Activated T-helper 2 cell treated with anti-CD3 and anti-CD28 coated beads, Interferon-gamma antibody, Interleukin-2, Interleukin-4, amounts not matched to agents 10 μg/mL and 5 μg/mL and 100 μg/mL, durations not matched to agents 14 hours and 24 hours and 36 hours (primary cell): ENCODE results near the gene NKAIN4. TPM values are rescaled to one million over a fixed set of nuclear protein-coding genes. Genes with fewer than 3 reads are reported as not detected.

Experiments
- DNase-seq: peaks from one replicate; pipeline ENCODE4 v3.0.0; 2021; ENCODE audit warnings: low spot score
- H3K27ac Mint-ChIP-seq: one replicate; pipeline ENCODE4 v1.8.0; 2021; ENCODE audit warnings: mixed read lengths
- H3K27me3 Mint-ChIP-seq: one replicate; pipeline ENCODE4 v1.8.0; 2021; ENCODE audit warnings: low read depth, mixed read lengths
- H3K36me3 Mint-ChIP-seq: one replicate; pipeline ENCODE4 v1.8.0; 2021; ENCODE audit warnings: low read depth, mixed read lengths
- H3K4me1 Mint-ChIP-seq: one replicate; pipeline ENCODE4 v1.8.0; 2021; ENCODE audit warnings: low read depth, mixed read lengths
- H3K4me3 Mint-ChIP-seq: one replicate; pipeline ENCODE4 v1.8.0; 2021; ENCODE audit warnings: low read depth, mild to moderate bottlenecking, moderate library complexity, mixed read lengths
- H3K9me3 Mint-ChIP-seq: one replicate; pipeline ENCODE4 v1.8.0; 2021; ENCODE audit warnings: mixed read lengths
- intact Hi-C: fragments of 100-400 bp; cut with micrococcal nuclease; formaldehyde crosslinking; loops from one replicate; pipeline ENCODE4 v1.15.1; 2023
- total RNA-seq: library from RNA; stranded (reverse); gene quantifications from 2 replicates; pipeline ENCODE4 v1.2.3, GENCODE V29; 2022

The NKAIN4 gene
- total RNA-seq, 1 donor from 2014 or later, result not detected

- intact Hi-C loops, result no loop called here
- no peaks in the 10 kb centered on the region for H3K9me3 Mint-ChIP-seq
- peaks cover 7% of the 10 kb centered on the region for H3K27me3 Mint-ChIP-seq
- H3K36me3 Mint-ChIP-seq, result peaks cover 5% of the 10 kb centered on the region
- H3K4me1 Mint-ChIP-seq, result no peaks in the 10 kb centered on the region
- DNase-seq, result no peak
- no peak overlapping the region for H3K27ac Mint-ChIP-seq
- H3K4me3 Mint-ChIP-seq, result no peak overlapping the region
These were observed 39.2 kb upstream of the NKAIN4 start for GRCh38 chr20:63293456-63293855.

DNA sequence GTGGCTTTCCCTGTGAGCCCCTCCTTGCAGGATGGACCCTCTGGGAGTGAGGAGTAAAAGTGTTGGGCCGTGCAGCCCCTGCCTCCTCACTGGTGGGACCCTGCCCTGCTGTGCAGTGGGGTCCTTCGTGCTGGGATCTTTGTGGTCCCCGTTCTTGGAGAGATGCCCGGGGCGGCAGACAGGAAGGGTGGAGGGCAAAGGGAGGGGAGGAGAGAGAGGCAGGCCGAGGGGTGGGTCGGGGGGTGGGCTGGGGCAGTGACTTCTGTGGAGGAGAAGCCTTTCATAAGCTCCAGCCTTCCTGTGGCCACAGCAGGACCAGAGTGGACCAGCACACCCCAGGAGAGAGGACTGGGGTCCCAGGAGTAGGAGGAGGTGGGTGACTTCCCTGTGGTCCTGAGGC, 38.6 kb upstream of the NKAIN4 start, which contains the start of gene COL20A1:
Gene COL20A1 (plus strand): TSS at position 283 of the 400 bp plus-strand sequence. CDS start 1,922 bp downstream, outside the sequence.
- intact Hi-C loops, result no loop called here
- Mint-ChIP-seq H3K4me3 (no peak within 1 kb of the TSS), H3K9me3 (no peaks in the 10 kb centered on the region), H3K36me3 (peaks cover 8% of the 10 kb centered on the region), H3K4me1 (no peaks in the 10 kb centered on the region), H3K27me3 (peaks cover 7% of the 10 kb centered on the region), H3K27ac (no peak within 1 kb of the TSS)
- DNase-seq, result no peak

- no peak for DNase-seq
- H3K4me1 Mint-ChIP-seq, result no peaks in the 10 kb centered on the region
- no peak overlapping the region for H3K4me3 Mint-ChIP-seq
- no peak overlapping the region for H3K27ac Mint-ChIP-seq
- H3K9me3 Mint-ChIP-seq, result no peaks in the 10 kb centered on the region
- peaks cover 8% of the 10 kb centered on the region for H3K36me3 Mint-ChIP-seq
- intact Hi-C loops, result no loop called here
- peaks cover 7% of the 10 kb centered on the region for H3K27me3 Mint-ChIP-seq
These were observed 38.0 kb upstream of the NKAIN4 start for GRCh38 chr20:63292292-63292701.

DNA sequence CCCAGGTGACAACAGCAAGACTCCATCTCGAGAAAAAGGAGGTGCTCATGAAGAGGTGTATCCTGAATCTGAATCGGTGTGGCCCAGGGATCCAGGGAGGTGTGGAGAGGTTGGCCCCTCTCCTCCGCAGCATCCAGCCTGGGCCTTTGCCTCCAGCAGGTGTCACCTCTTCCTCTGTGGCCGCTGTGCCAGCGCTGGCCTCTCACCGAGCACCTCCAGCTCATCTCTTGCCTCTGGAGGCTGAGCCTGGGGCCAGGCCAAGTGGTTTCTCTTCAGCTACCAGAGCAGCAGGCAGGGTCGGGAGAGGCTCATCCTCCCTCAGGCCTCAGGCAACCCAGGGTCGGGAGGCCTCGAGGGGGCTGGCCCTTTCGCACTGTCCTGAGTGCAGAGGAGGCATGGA, 37.5 kb upstream of the NKAIN4 start:
- H3K4me3 Mint-ChIP-seq, result no peak overlapping the region
- H3K27me3 Mint-ChIP-seq, result peaks cover 6% of the 10 kb centered on the region
- H3K4me1 Mint-ChIP-seq, result no peaks in the 10 kb centered on the region
- no peaks in the 10 kb centered on the region for H3K9me3 Mint-ChIP-seq
- peaks cover 8% of the 10 kb centered on the region for H3K36me3 Mint-ChIP-seq
- intact Hi-C loops, result loop anchor here (2.0 kb wide), 1 partner anchor 69 kb away; no protein-coding TSS in a partner anchor
- no peak overlapping the region for H3K27ac Mint-ChIP-seq
- no peak for DNase-seq

GRCh38 chr20:63290677-63291472, 36.6 kb upstream of the NKAIN4 start:
- no peak overlapping the region for H3K27ac Mint-ChIP-seq
- no peaks in the 10 kb centered on the region for H3K9me3 Mint-ChIP-seq
- H3K36me3 Mint-ChIP-seq, result peaks cover 8% of the 10 kb centered on the region
- intact Hi-C loops, result loop anchor here (2.0 kb wide), 1 partner anchor 68 kb away; no protein-coding TSS in a partner anchor
- no peaks in the 10 kb centered on the region for H3K4me1 Mint-ChIP-seq
- H3K27me3 Mint-ChIP-seq, result peaks cover 5% of the 10 kb centered on the region
- DNase-seq, result peak; percentile 34
- H3K4me3 Mint-ChIP-seq, result no peak overlapping the region

DNA sequence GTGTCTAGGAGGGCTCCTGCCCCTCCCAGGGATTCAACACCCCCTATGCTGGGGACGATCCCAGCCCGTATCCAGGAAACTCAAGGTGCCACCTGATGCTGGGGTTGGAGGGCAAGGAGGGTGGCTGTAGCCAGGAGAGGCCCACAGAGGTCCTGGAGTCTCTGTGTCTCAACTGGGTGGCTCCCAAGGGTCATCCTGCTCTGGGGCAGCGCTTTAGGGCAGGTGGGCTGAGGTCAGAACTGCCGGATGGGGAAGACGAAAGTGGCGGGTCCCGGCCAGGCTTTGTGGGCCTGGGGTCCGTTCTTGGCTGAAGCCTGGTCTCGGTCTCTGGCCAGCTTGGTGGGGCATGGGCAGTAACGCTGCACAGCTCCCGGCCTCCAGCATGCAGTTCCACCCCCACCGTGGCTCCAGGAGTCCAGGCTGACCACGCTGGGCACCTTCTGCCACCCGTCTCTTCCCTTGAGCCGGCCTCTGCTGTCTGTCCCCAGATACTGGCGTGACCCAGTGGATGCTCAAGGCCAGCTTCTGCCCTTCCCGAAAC, 35.9 kb upstream of the NKAIN4 start:
- no peak overlapping the region for H3K4me3 Mint-ChIP-seq
- peaks cover 8% of the 10 kb centered on the region for H3K36me3 Mint-ChIP-seq
- no peaks in the 10 kb centered on the region for H3K4me1 Mint-ChIP-seq
- H3K27ac Mint-ChIP-seq, result no peak overlapping the region
- no peak for DNase-seq
- intact Hi-C loops, result loop anchor here (2.0 kb wide), 1 partner anchor 67 kb away; no protein-coding TSS in a partner anchor
- peaks cover 3% of the 10 kb centered on the region for H3K27me3 Mint-ChIP-seq
- H3K9me3 Mint-ChIP-seq, result no peaks in the 10 kb centered on the region

DNA sequence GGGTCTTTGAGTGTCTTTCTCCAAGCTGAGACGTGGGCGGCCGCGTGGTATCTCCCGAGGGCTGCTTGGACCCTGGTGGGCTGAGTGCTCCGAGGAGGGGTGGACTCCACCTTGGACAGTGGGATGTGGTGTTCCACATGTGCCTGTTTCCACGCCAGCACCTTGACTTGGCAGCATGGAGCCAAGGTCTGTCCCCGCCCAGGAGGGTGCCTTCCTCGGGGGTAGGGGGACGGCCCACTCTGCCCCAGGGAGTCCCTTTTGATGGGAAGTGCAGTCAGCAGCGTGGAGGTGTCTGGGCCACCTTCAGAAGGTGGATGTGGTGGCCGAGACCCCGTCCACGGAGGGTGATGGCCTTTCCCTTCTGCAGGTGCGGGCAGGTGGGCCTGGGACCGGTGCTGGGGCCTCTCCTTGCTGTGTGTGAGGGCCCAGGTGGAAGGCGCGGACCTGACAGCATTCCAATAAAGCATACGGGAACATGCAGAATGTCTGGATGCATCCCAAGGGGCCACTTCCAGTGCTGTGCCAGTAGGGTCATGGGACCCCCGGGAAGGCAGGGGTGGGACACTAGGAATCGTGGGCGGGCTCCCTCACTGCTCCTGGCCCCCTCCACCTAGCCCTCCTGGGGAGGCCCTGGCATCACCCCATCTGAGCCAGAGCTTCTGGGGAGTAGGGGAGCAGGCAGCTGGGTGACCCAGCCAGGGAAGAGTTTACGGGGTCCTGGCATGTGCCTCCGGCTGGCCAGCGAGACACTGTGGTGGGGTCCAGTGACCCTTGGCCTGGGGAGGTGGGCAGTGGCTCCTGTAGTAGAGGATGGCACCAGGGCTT, 35.3 kb upstream of the NKAIN4 start:
- H3K4me3 Mint-ChIP-seq, result no peak overlapping the region
- intact Hi-C loops, result loop anchor here (2.0 kb wide), 1 partner anchor 67 kb away; no protein-coding TSS in a partner anchor
- H3K4me1 Mint-ChIP-seq, result no peaks in the 10 kb centered on the region
- H3K27ac Mint-ChIP-seq, result no peak overlapping the region
- H3K9me3 Mint-ChIP-seq, result no peaks in the 10 kb centered on the region
- H3K27me3 Mint-ChIP-seq, result no peaks in the 10 kb centered on the region
- no peak for DNase-seq
- H3K36me3 Mint-ChIP-seq, result peaks cover 8% of the 10 kb centered on the region

- H3K27ac Mint-ChIP-seq, result no peak overlapping the region
- no peaks in the 10 kb centered on the region for H3K9me3 Mint-ChIP-seq
- no peaks in the 10 kb centered on the region for H3K27me3 Mint-ChIP-seq
- H3K36me3 Mint-ChIP-seq, result peaks cover 8% of the 10 kb centered on the region
- no peak overlapping the region for H3K4me3 Mint-ChIP-seq
- intact Hi-C loops, result no loop called here
- peaks cover 1% of the 10 kb centered on the region for H3K4me1 Mint-ChIP-seq
- no peak for DNase-seq
These were observed 34.5 kb upstream of the NKAIN4 start for GRCh38 chr20:63288581-63289251.

- intact Hi-C loops, result no loop called here
- no peaks in the 10 kb centered on the region for H3K27me3 Mint-ChIP-seq
- H3K4me3 Mint-ChIP-seq, result no peak overlapping the region
- no peak overlapping the region for H3K27ac Mint-ChIP-seq
- no peak for DNase-seq
- H3K36me3 Mint-ChIP-seq, result peaks cover 8% of the 10 kb centered on the region
- H3K4me1 Mint-ChIP-seq, result peaks cover 2% of the 10 kb centered on the region
- H3K9me3 Mint-ChIP-seq, result no peaks in the 10 kb centered on the region
These were observed 33.7 kb upstream of the NKAIN4 start for GRCh38 chr20:63287697-63288580.

DNA sequence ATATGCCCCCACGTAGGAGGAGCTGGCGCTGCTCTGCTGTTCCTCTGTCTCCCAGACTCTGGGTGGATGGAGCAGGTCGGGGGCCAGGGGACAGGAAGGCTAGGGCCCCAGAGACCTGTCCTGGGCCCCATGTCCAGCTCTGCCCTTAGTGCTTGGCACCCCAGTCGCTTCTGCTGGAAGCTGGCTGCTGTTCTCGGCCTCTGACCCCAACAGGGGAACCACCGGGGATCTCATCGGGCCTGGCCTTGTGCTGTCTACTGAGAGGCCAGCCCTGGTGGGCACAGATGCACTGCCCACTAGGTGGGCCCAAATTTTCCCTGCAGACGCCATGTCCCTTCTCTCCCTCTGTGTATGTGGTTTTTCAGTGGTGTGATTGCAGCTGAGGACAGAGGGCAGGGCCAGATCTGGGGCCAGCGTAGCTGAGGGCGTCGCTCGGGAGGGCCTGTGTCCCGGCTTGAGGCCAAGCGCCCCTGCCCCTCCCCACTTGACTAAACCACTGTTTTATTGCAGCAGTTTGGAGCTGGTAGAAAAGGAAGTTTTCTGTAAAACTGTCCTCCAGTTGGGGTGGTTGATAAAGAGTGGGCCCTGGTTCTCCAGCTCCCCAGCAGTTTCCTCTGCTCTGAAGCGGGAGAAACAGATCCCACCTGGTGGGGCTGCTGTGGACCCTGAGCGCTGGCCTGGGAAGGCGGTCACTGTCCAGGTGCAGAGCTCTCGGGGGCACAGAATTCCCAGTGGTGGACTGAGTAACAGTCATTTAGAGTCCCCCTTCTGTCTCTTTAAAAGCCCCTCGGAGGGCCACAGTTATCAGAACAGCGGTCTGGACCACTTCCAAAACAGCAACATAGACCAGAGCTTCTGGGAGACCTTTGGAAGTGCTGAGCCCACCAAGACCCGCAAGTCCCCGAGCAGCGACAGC, 32.8 kb upstream of the NKAIN4 start:
- Mint-ChIP-seq H3K4me3 (no peak overlapping the region), H3K36me3 (peaks cover 8% of the 10 kb centered on the region), H3K27ac (no peak overlapping the region), H3K4me1 (peaks cover 2% of the 10 kb centered on the region), H3K9me3 (no peaks in the 10 kb centered on the region), H3K27me3 (no peaks in the 10 kb centered on the region)
- intact Hi-C loops, result no loop called here
- DNase-seq, result no peak
